HepG2 (cell line): Measurements from ENCODE around the gene SLIT3. TPM values are rescaled to one million over a fixed set of nuclear protein-coding genes. Genes with fewer than 3 reads are reported as not detected.

Experiments used
- ATAC-seq: fragments of 200-7000 bp; cut with Tn5 transposase; 3 replicates; pipeline ENCODE4 v1.9.1; 2020; ENCODE audit warnings: mild to moderate bottlenecking, moderate library complexity
- BruUV-seq: library from RNA; stranded (reverse); fragments of 400-500 nt; replicated peaks from 2 replicates; lab custom pipeline; 2021; lab: Mats Ljungman, UMichigan
- CTCF ChIA-PET: fragments of 300-600 bp; formaldehyde crosslinking; extraction: SDS; loops from one replicate; lab custom pipeline; 2021; ENCODE audit warnings: low total read pairs, inconsistent platforms, low intra/inter-chr PET ratio; lab: Yijun Ruan, JAX
- POLR2A ChIA-PET: fragments of 350-600 bp; sonication (Branson Sonifier 250); formaldehyde crosslinking; loops from one replicate; lab custom pipeline; 2020; ENCODE audit warnings: antibody characterized with exemption, inconsistent platforms; lab: Yijun Ruan, JAX
- DNase-seq: peaks from one replicate; pipeline ENCODE4 v3.0.0-alpha.2; 2015; ENCODE audit warnings: low spot score
- FAIRE-seq: peaks from 3 replicates; lab custom pipeline; 2011; peaks lifted over from hg19 to GRCh38; lab: Jason Lieb, UNC
- H2AFZ ChIP-seq: one replicate; pipeline ENCODE4 v1.6.1; 2011; ENCODE audit warnings: low read length, inconsistent platforms
- H3K27ac ChIP-seq: fragments of 300-600 bp; 3 replicates; pipeline ENCODE4 v1.8.0; 2011; ENCODE audit warnings: mixed run types, mild to moderate bottlenecking, mixed read lengths, low read length, inconsistent platforms; ENCODE audit not compliant: insufficient read depth; ENCODE audit errors: extremely low read length
- H3K27me3 ChIP-seq, 2 experiments: fragments of 200-600 bp in 1 of 2; 2 replicates in 1 of 2; 3 replicates in 1 of 2; pipeline versions ENCODE4 v1.6.0 to v1.8.0; 2011; ENCODE audit warnings: low read length in 2 of 2, mild to moderate bottlenecking in 2 of 2, moderate library complexity in 2 of 2, inconsistent platforms in 1 of 2; ENCODE audit not compliant: insufficient read depth in 2 of 2, control insufficient read depth in 1 of 2
- H3K36me3 ChIP-seq, 2 experiments: fragments of 200-600 bp in 1 of 2; replicated peaks in 1 of 2; 2 replicates in 1 of 2; 3 replicates in 1 of 2; pipeline versions ENCODE4 v1.5.1 to v1.8.0; 2011; ENCODE audit warnings: low read length in 2 of 2, inconsistent platforms in 1 of 2; ENCODE audit not compliant: insufficient read depth in 2 of 2, control insufficient read depth in 1 of 2
- H3K4me1 ChIP-seq: 2 replicates; pipeline ENCODE4 v1.5.1; 2012; ENCODE audit warnings: low read length, inconsistent platforms; ENCODE audit not compliant: insufficient read depth
- H3K4me2 ChIP-seq: 2 replicates; pipeline ENCODE4 v1.6.0; 2011; ENCODE audit warnings: low read depth, low read length, inconsistent platforms
- H3K4me3 ChIP-seq, 3 experiments: fragments of 200-600 bp in 1 of 3; sonication (generic), shearing (Covaris generic) in 1 of 3; replicated peaks in 1 of 3; 2 replicates each; pipeline ENCODE4 v1.5.1; 2011 to 2016; ENCODE audit warnings: low read length in 3 of 3, inconsistent platforms in 2 of 3, low read depth in 2 of 3, mild to moderate bottlenecking in 2 of 3, control low read depth in 1 of 3, mixed read lengths in 1 of 3; ENCODE audit not compliant: insufficient read depth in 1 of 3
- H3K79me2 ChIP-seq: one replicate; pipeline ENCODE4 v1.6.1; 2011; ENCODE audit warnings: low read length, inconsistent platforms; ENCODE audit not compliant: insufficient read depth
- H3K9ac ChIP-seq: 2 replicates; pipeline ENCODE4 v1.6.0; 2011; ENCODE audit warnings: mild to moderate bottlenecking, low read depth, low read length, inconsistent platforms; ENCODE audit not compliant: insufficient read depth
- H3K9me3 ChIP-seq: 2 replicates; pipeline ENCODE4 v1.5.1; 2012; ENCODE audit warnings: mild to moderate bottlenecking, low read length
- H4K20me1 ChIP-seq: 2 replicates; pipeline ENCODE4 v1.6.0; 2011; ENCODE audit warnings: inconsistent platforms, mild to moderate bottlenecking, low read length, moderate library complexity; ENCODE audit not compliant: insufficient read depth
- HHEX ChIP-seq: IDR thresholded peaks from 2 replicates; pipeline ENCODE4 v1.6.1; 2016; ENCODE audit warnings: control low read depth
- LCORL ChIP-seq, 2 experiments: fragments of 450-650 bp in 1 of 2; sonication (generic) in 1 of 2; formaldehyde crosslinking in 1 of 2; IDR thresholded peaks; 2 replicates each; pipeline versions ENCODE4 v1.5.0 to v1.6.1; 2017 to 2020; ENCODE audit warnings: antibody characterized with exemption in 1 of 2, missing genetic modification reagents in 1 of 2
- MED13 ChIP-seq: sonication (generic); formaldehyde crosslinking; IDR thresholded peaks from 2 replicates; pipeline ENCODE4 v1.5.0; 2020; ENCODE audit warnings: missing genetic modification reagents
- MYC ChIP-seq: sonication (generic); formaldehyde crosslinking; IDR thresholded peaks from 2 replicates; pipeline ENCODE4 v1.9.0; 2021; ENCODE audit warnings: missing genetic modification reagents, borderline replicate concordance
- ONECUT2 ChIP-seq: sonication (generic); formaldehyde crosslinking; IDR thresholded peaks from 2 replicates; pipeline ENCODE4 v1.4.0; 2020; ENCODE audit warnings: missing genetic modification reagents
- RARG ChIP-seq: sonication (generic); formaldehyde crosslinking; IDR thresholded peaks from 2 replicates; pipeline ENCODE4 v1.4.0; 2020; ENCODE audit warnings: low read depth, mild to moderate bottlenecking, missing genetic modification reagents
- REPIN1 ChIP-seq: sonication (generic); formaldehyde crosslinking; IDR thresholded peaks from 2 replicates; pipeline ENCODE4 v1.8.0; 2022; ENCODE audit warnings: missing genetic modification reagents, low read depth, mild to moderate bottlenecking, borderline replicate concordance
- SP140L ChIP-seq: sonication (generic); formaldehyde crosslinking; IDR thresholded peaks from 2 replicates; pipeline ENCODE4 v1.4.0; 2020; ENCODE audit warnings: missing genetic modification reagents, borderline replicate concordance
- TEAD3 ChIP-seq: optimal IDR thresholded peaks from 2 replicates; pipeline ENCODE3; 2016; ENCODE audit warnings: borderline replicate concordance
- ZNF34 ChIP-seq: sonication (generic); formaldehyde crosslinking; IDR thresholded peaks from 2 replicates; pipeline ENCODE4 v1.4.0; 2020; ENCODE audit warnings: mild to moderate bottlenecking, missing genetic modification reagents, borderline replicate concordance
- ZNF510 ChIP-seq: sonication (generic); formaldehyde crosslinking; IDR thresholded peaks from 2 replicates; pipeline ENCODE4 v1.4.0; 2020; ENCODE audit warnings: low read depth, mild to moderate bottlenecking, missing genetic modification reagents
- ZNF7 ChIP-seq: IDR thresholded peaks from 2 replicates; pipeline ENCODE4 v1.6.1; 2016; ENCODE audit warnings: missing biosample characterization, missing genetic modification reagents
- WGBS: methylation state at CpG from one replicate; pipeline ENCODE4 v1.1.6; 2017; ENCODE audit warnings: low lambda C conversion rate; 5-methylcytosine and 5-hydroxymethylcytosine counted together
- in situ Hi-C: cut with HindIII; loops from 2 replicates; pipeline ENCODE4 v1.10.0; 2017; ENCODE audit warnings: low pct_unique_long_range_greater_than_20kb; ENCODE audit not compliant: extremely low pct_ligation_motif_present
- intact Hi-C: fragments of 100-400 bp; cut with micrococcal nuclease; formaldehyde crosslinking; loops from one replicate; pipeline ENCODE4 v1.10.0; 2022; ENCODE audit not compliant: unreplicated experiment
- polyA plus RNA-seq, 8 experiments: library from polyadenylated mRNA; depleted of rRNA in 3 of 8; stranded (reverse) in 7 of 8; unstranded in 1 of 8; fragments of >200 nt; fragmentation: Illumina TruSeq in 4 of 8; extraction: Trizol in 4 of 8; gene quantifications; 2 replicates each; pipeline versions ENCODE4 v1.2.1 to v1.2.3, GENCODE V29; 2011 to 2016; ENCODE audit warnings: low read depth in 4 of 8, missing spikeins in 1 of 8, mixed read lengths in 1 of 8; ENCODE audit not compliant: insufficient read depth in 1 of 8
- total RNA-seq, 5 experiments: library from RNA; depleted of rRNA; stranded (reverse); fragments of >200 nt; fragmentation: Illumina TruSeq; extraction: Trizol; gene quantifications; 2 replicates each; pipeline ENCODE4 v1.2.3, GENCODE V29; 2016; ENCODE audit warnings: low read depth in 1 of 5
- TF ChIP-seq, protein P1 (sequence below): sonication (generic); formaldehyde crosslinking; IDR thresholded peaks from 2 replicates; pipeline ENCODE4 v1.8.0; 2022; ENCODE audit warnings: mild to moderate bottlenecking, missing genetic modification reagents, moderate library complexity
- TF ChIP-seq, protein P2 (sequence below), 2 experiments: fragments of 450-650 bp in 1 of 2; sonication (generic) in 1 of 2; formaldehyde crosslinking in 1 of 2; IDR thresholded peaks; 2 replicates each; pipeline versions ENCODE4 v1.6.1 to v1.8.0; 2016 to 2022; ENCODE audit warnings: antibody characterized with exemption in 1 of 2, mild to moderate bottlenecking in 1 of 2, missing genetic modification reagents in 1 of 2

SLIT3 gene
- total and polyA plus RNA-seq, 2 of the 13 experiments (the other 11 are each of a cell fraction or from before 2014, with no cell fraction given) = not detected

DNA sequence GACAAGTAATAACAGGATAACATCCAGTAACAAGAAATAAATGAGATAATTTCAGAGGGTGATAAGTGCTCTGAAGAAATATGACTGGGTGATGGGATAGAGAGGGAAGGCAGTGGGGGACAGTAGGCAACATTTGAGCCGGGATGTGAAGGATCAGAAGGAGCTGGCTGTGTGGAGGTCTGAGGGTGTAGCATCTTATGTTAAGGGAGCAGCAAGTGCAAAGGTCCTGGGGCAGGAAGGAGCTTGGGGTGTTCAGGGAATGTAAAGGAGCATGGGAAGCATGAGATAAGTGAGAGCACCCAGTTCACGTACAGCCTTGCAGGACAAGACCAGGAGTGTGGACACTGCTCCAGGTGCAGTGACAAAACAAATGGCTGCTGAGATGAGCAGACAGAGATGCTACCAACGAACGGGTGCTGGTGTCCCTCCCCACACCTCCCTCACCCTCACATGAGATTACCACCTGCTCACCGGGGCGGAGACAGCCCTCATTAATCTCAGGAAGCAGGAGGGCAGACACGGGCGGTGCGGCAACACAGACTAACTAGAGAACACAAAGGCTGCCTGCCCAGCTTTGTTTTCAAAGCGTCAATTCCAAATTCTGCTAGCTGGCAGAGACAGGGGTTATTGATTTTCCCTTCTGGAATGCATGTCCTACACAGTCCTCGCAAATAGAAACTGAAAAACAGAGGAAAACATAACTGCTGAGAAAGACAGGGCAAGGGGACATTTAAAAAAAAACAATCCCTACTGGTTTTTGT, 423.6 kb downstream of the SLIT3 start:
- no peak overlapping the region for H3K27ac ChIP-seq
- ATAC-seq (peak; percentile 82), DNase-seq (peak; percentile 18), FAIRE-seq (no peak)
- BruUV-seq = no TSS peak
- no peak overlapping the region for H3K4me2 ChIP-seq
- no peak overlapping the region for H3K9ac ChIP-seq
- peaks cover 18% of the 10 kb centered on the region; the same call in 1 of the 2 replicates for H3K4me1 ChIP-seq
- intact Hi-C loops (no loop called here), in situ Hi-C loops (no loop called here)
- peaks cover 5 to 26% of the 10 kb centered on the region in 2 experiments; a peak in 4 of 5 replicates for H3K27me3 ChIP-seq
- no peaks in the 10 kb centered on the region for H4K20me1 ChIP-seq
- no peak overlapping the region for H3K4me3 ChIP-seq
- POLR2A ChIA-PET = no interaction called here
- no peaks in the 10 kb centered on the region for H3K9me3 ChIP-seq
- H2AFZ ChIP-seq = no peak overlapping the region
- WGBS = 3% methylated on average over 9 of the region's 11 CpGs
- no peaks in the 10 kb centered on the region for H3K36me3 ChIP-seq
- no peaks in the 10 kb centered on the region for H3K79me2 ChIP-seq
- CTCF ChIA-PET = no interaction called here
- no peak for TF ChIP-seq ZNF34 (CRISPR knock-in tag)
- TF ChIP-seq LCORL (IDR thresholded peaks at IDR 0.05) = no peak
- TF ChIP-seq LCORL (CRISPR knock-in tag; IDR thresholded peaks at IDR 0.05) = peak; percentile 31; the same call in 1 of the 2 replicates
- no peak for TF ChIP-seq REPIN1
- TF ChIP-seq HHEX (CRISPR knock-in tag) = no peak
- TF ChIP-seq, protein P1, sequence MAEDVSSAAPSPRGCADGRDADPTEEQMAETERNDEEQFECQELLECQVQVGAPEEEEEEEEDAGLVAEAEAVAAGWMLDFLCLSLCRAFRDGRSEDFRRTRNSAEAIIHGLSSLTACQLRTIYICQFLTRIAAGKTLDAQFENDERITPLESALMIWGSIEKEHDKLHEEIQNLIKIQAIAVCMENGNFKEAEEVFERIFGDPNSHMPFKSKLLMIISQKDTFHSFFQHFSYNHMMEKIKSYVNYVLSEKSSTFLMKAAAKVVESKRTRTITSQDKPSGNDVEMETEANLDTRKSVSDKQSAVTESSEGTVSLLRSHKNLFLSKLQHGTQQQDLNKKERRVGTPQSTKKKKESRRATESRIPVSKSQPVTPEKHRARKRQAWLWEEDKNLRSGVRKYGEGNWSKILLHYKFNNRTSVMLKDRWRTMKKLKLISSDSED (CRISPR knock-in tag) = no peak
- no peak for TF ChIP-seq MYC
- no peak for TF ChIP-seq ZNF7 (CRISPR knock-in tag)
- TF ChIP-seq RARG (CRISPR knock-in tag) = no peak
- TF ChIP-seq ZNF510 (CRISPR knock-in tag) = no peak
- TF ChIP-seq, protein P2, sequence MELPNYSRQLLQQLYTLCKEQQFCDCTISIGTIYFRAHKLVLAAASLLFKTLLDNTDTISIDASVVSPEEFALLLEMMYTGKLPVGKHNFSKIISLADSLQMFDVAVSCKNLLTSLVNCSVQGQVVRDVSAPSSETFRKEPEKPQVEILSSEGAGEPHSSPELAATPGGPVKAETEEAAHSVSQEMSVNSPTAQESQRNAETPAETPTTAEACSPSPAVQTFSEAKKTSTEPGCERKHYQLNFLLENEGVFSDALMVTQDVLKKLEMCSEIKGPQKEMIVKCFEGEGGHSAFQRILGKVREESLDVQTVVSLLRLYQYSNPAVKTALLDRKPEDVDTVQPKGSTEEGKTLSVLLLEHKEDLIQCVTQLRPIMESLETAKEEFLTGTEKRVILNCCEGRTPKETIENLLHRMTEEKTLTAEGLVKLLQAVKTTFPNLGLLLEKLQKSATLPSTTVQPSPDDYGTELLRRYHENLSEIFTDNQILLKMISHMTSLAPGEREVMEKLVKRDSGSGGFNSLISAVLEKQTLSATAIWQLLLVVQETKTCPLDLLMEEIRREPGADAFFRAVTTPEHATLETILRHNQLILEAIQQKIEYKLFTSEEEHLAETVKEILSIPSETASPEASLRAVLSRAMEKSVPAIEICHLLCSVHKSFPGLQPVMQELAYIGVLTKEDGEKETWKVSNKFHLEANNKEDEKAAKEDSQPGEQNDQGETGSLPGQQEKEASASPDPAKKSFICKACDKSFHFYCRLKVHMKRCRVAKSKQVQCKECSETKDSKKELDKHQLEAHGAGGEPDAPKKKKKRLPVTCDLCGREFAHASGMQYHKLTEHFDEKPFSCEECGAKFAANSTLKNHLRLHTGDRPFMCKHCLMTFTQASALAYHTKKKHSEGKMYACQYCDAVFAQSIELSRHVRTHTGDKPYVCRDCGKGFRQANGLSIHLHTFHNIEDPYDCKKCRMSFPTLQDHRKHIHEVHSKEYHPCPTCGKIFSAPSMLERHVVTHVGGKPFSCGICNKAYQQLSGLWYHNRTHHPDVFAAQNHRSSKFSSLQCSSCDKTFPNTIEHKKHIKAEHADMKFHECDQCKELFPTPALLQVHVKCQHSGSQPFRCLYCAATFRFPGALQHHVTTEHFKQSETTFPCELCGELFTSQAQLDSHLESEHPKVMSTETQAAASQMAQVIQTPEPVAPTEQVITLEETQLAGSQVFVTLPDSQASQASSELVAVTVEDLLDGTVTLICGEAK (IDR thresholded peaks at IDR 0.05) = no peak
- TF ChIP-seq, protein P2 (CRISPR knock-in tag; IDR thresholded peaks at IDR 0.05) = no peak
- TF ChIP-seq SP140L (CRISPR knock-in tag) = no peak
- no peak for TF ChIP-seq MED13
- TF ChIP-seq ONECUT2 (CRISPR knock-in tag) = peak; percentile 42; the same call in 1 of the 2 replicates
- peak; percentile 47 for TF ChIP-seq TEAD3 (CRISPR knock-in tag)
